Panc1 (cell line): Measurements from ENCODE around the gene SELL.

Source experiments
- POLR2AphosphoS5 ChIP-seq: IDR thresholded peaks from 2 replicates; pipeline ENCODE4 v1.6.1; 2012; ENCODE audit warnings: mild to moderate bottlenecking, low read depth, low read length, moderate library complexity
- SIN3A ChIP-seq: IDR thresholded peaks from 2 replicates; pipeline ENCODE4 v1.6.1; 2012; ENCODE audit warnings: low read depth, mild to moderate bottlenecking, low read length, moderate library complexity, borderline replicate concordance; ENCODE audit not compliant: insufficient read depth
- TCF7L2 ChIP-seq: IDR thresholded peaks from 2 replicates; pipeline ENCODE4 v1.6.1; 2011; ENCODE audit warnings: mild to moderate bottlenecking, low read depth, low read length, inconsistent platforms
- TF ChIP-seq, protein P1 (sequence below): fragments of 450-650 bp; IDR thresholded peaks from 2 replicates; pipeline ENCODE4 v1.5.1; 2017; ENCODE audit warnings: mild to moderate bottlenecking
- TF ChIP-seq, protein P2 (sequence below), 2 experiments: IDR thresholded peaks; 2 replicates each; pipeline ENCODE4 v1.6.1; 2011 to 2012; ENCODE audit warnings: low read depth in 2 of 2, control low read depth in 1 of 2, low read length in 1 of 2, mild to moderate bottlenecking in 1 of 2, moderate library complexity in 1 of 2; ENCODE audit not compliant: insufficient read depth in 1 of 2

DNA sequence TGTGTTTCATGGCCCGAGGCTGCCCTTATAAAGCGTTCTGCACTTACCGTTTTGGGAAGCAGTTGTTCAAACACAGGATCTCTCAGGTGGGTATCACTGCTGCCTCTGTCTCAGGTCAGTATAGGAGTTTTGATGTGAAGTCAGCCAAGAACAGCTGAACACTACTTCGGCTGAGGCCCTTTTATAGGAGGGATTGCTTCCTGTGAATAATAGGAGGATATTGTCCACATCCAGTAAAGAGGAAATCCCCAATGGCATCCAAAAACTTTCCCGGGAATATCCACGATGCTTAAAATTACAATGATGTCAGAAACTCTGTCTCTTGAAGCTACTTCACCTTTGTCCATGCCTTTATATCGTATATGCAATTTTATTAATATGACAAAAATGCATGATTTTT is 22.5 kb upstream of the SELL start, which contains the start of gene SELE:
- TF ChIP-seq, protein P1, sequence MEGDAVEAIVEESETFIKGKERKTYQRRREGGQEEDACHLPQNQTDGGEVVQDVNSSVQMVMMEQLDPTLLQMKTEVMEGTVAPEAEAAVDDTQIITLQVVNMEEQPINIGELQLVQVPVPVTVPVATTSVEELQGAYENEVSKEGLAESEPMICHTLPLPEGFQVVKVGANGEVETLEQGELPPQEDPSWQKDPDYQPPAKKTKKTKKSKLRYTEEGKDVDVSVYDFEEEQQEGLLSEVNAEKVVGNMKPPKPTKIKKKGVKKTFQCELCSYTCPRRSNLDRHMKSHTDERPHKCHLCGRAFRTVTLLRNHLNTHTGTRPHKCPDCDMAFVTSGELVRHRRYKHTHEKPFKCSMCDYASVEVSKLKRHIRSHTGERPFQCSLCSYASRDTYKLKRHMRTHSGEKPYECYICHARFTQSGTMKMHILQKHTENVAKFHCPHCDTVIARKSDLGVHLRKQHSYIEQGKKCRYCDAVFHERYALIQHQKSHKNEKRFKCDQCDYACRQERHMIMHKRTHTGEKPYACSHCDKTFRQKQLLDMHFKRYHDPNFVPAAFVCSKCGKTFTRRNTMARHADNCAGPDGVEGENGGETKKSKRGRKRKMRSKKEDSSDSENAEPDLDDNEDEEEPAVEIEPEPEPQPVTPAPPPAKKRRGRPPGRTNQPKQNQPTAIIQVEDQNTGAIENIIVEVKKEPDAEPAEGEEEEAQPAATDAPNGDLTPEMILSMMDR, result no peak
- TF ChIP-seq POLR2AphosphoS5 (no peak), SIN3A (no peak), TCF7L2 (no peak)
- TF ChIP-seq, protein P2, sequence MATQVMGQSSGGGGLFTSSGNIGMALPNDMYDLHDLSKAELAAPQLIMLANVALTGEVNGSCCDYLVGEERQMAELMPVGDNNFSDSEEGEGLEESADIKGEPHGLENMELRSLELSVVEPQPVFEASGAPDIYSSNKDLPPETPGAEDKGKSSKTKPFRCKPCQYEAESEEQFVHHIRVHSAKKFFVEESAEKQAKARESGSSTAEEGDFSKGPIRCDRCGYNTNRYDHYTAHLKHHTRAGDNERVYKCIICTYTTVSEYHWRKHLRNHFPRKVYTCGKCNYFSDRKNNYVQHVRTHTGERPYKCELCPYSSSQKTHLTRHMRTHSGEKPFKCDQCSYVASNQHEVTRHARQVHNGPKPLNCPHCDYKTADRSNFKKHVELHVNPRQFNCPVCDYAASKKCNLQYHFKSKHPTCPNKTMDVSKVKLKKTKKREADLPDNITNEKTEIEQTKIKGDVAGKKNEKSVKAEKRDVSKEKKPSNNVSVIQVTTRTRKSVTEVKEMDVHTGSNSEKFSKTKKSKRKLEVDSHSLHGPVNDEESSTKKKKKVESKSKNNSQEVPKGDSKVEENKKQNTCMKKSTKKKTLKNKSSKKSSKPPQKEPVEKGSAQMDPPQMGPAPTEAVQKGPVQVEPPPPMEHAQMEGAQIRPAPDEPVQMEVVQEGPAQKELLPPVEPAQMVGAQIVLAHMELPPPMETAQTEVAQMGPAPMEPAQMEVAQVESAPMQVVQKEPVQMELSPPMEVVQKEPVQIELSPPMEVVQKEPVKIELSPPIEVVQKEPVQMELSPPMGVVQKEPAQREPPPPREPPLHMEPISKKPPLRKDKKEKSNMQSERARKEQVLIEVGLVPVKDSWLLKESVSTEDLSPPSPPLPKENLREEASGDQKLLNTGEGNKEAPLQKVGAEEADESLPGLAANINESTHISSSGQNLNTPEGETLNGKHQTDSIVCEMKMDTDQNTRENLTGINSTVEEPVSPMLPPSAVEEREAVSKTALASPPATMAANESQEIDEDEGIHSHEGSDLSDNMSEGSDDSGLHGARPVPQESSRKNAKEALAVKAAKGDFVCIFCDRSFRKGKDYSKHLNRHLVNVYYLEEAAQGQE (IDR thresholded peaks at IDR 0.05; ENCODE audit: insufficient read depth in 1 of 2, low read depth in 2 of 2, low read length in 1 of 2), result no peak
